HepG2 (cell line): Measurements from ENCODE around the gene ARHGEF11. TPM values are rescaled to one million over a fixed set of nuclear protein-coding genes. Genes with fewer than 3 reads are reported as not detected.
A peak's percentile ranks its signal among the peaks of the same experiment; 100 is the strongest.

Source experiments
- EED ChIP-seq: sonication (generic); formaldehyde crosslinking; IDR thresholded peaks from 2 replicates; pipeline ENCODE4 v1.5.0; 2020; ENCODE audit warnings: mild to moderate bottlenecking, missing genetic modification reagents
- FOSL1 ChIP-seq: sonication (generic); formaldehyde crosslinking; IDR thresholded peaks from 2 replicates; pipeline ENCODE4 v1.9.0; 2021; ENCODE audit warnings: missing genetic modification reagents, borderline replicate concordance
- IRF2 ChIP-seq: IDR thresholded peaks from 2 replicates; pipeline ENCODE4 v1.6.1; 2018; ENCODE audit warnings: missing genetic modification reagents, missing compliant biosample characterization
- KDM2A ChIP-seq: sonication (generic); formaldehyde crosslinking; IDR thresholded peaks from 2 replicates; pipeline ENCODE4 v1.4.0; 2020; ENCODE audit warnings: low read depth, missing genetic modification reagents, borderline replicate concordance
- KDM3A ChIP-seq: IDR thresholded peaks from 2 replicates; pipeline ENCODE4 v1.6.1; 2018; ENCODE audit warnings: low read depth, missing compliant biosample characterization
- MTF2 ChIP-seq: sonication (generic); formaldehyde crosslinking; IDR thresholded peaks from 2 replicates; pipeline ENCODE4 v1.5.0; 2020; ENCODE audit warnings: missing genetic modification reagents, borderline replicate concordance
- MYC ChIP-seq: sonication (generic); formaldehyde crosslinking; IDR thresholded peaks from 2 replicates; pipeline ENCODE4 v1.9.0; 2021; ENCODE audit warnings: missing genetic modification reagents, borderline replicate concordance
- NRL ChIP-seq: sonication (generic); formaldehyde crosslinking; IDR thresholded peaks from 2 replicates; pipeline ENCODE4 v1.5.0; 2020; ENCODE audit warnings: missing genetic modification reagents, mild to moderate bottlenecking, moderate library complexity, borderline replicate concordance
- SP5 ChIP-seq: IDR thresholded peaks from 2 replicates; pipeline ENCODE4 v1.6.1; 2016; ENCODE audit warnings: low read depth, borderline replicate concordance
- STAG1 ChIP-seq: sonication (generic); formaldehyde crosslinking; IDR thresholded peaks from 2 replicates; pipeline ENCODE4 v1.4.0; 2020; ENCODE audit warnings: missing genetic modification reagents
- SUZ12 ChIP-seq: fragments of 150-350 bp; IDR thresholded peaks from 2 replicates; pipeline ENCODE4 v1.6.1; 2014; ENCODE audit warnings: low read depth, low read length
- TGIF2 ChIP-seq: IDR thresholded peaks from 2 replicates; pipeline ENCODE4 v1.6.1; 2016; ENCODE audit warnings: control low read depth, missing compliant biosample characterization
- ZNF18 ChIP-seq: sonication (generic); formaldehyde crosslinking; IDR thresholded peaks from 2 replicates; pipeline ENCODE4 v1.8.0; 2022; ENCODE audit warnings: mild to moderate bottlenecking, missing genetic modification reagents; ENCODE audit not compliant: insufficient replicate concordance
- ZNF296 ChIP-seq: sonication (generic); formaldehyde crosslinking; conservative IDR thresholded peaks from 2 replicates; pipeline ENCODE4 v1.5.0; 2020; ENCODE audit warnings: mild to moderate bottlenecking, missing genetic modification reagents
- ZNF563 ChIP-seq: sonication (generic); formaldehyde crosslinking; IDR thresholded peaks from 2 replicates; pipeline ENCODE4 v1.8.0; 2022; ENCODE audit warnings: mild to moderate bottlenecking, moderate library complexity, missing genetic modification reagents
- ZNF660 ChIP-seq: sonication (generic); formaldehyde crosslinking; IDR thresholded peaks from 2 replicates; pipeline ENCODE4 v1.5.1; 2020; ENCODE audit warnings: mild to moderate bottlenecking, low read depth, missing genetic modification reagents, borderline replicate concordance
- polyA plus RNA-seq, 8 experiments: library from polyadenylated mRNA; depleted of rRNA in 3 of 8; stranded (reverse) in 7 of 8; unstranded in 1 of 8; fragments of >200 nt; fragmentation: Illumina TruSeq in 4 of 8; extraction: Trizol in 4 of 8; gene quantifications; 2 replicates each; pipeline versions ENCODE4 v1.2.1 to v1.2.3, GENCODE V29; 2011 to 2016; ENCODE audit warnings: low read depth in 4 of 8, missing spikeins in 1 of 8, mixed read lengths in 1 of 8; ENCODE audit not compliant: insufficient read depth in 1 of 8
- total RNA-seq, 5 experiments: library from RNA; depleted of rRNA; stranded (reverse); fragments of >200 nt; fragmentation: Illumina TruSeq; extraction: Trizol; gene quantifications; 2 replicates each; pipeline ENCODE4 v1.2.3, GENCODE V29; 2016; ENCODE audit warnings: low read depth in 1 of 5
- TF ChIP-seq, protein P1 (sequence below): sonication (generic); formaldehyde crosslinking; IDR thresholded peaks from 2 replicates; pipeline ENCODE4 v1.5.0; 2020; ENCODE audit warnings: missing genetic modification reagents
- TF ChIP-seq, protein P2 (sequence below): sonication (generic); formaldehyde crosslinking; IDR thresholded peaks from 2 replicates; pipeline ENCODE4 v1.4.0; 2020; ENCODE audit warnings: missing genetic modification reagents, low read depth, mild to moderate bottlenecking, borderline replicate concordance
- TF ChIP-seq, protein P3 (sequence below), 2 experiments: sonication (generic) in 1 of 2; formaldehyde crosslinking in 1 of 2; IDR thresholded peaks; 2 replicates each; pipeline versions ENCODE4 v1.6.1 to v1.9.0; 2014 to 2022; ENCODE audit warnings: antibody characterized with exemption in 1 of 2, borderline replicate concordance in 1 of 2, inconsistent platforms in 1 of 2, low read depth in 1 of 2, missing genetic modification reagents in 1 of 2

ARHGEF11 gene
- total and polyA plus RNA-seq, 2 of the 13 experiments (the other 11 are each of a cell fraction or from before 2014, with no cell fraction given) = 16.5 to 21.2 TPM

GRCh38 chr1:156920233-156921052 lies 125.1 kb downstream of the ARHGEF11 start, which contains the start of gene LRRC71 (continued):
- TF ChIP-seq ZNF296 (CRISPR knock-in tag) = no peak
- peak; percentile 21; the same call in 1 of the 2 replicates for TF ChIP-seq IRF2 (CRISPR knock-in tag)
- TF ChIP-seq NRL (CRISPR knock-in tag) = peak; percentile 30; the same call in 1 of the 2 replicates
- TF ChIP-seq, protein P1, sequence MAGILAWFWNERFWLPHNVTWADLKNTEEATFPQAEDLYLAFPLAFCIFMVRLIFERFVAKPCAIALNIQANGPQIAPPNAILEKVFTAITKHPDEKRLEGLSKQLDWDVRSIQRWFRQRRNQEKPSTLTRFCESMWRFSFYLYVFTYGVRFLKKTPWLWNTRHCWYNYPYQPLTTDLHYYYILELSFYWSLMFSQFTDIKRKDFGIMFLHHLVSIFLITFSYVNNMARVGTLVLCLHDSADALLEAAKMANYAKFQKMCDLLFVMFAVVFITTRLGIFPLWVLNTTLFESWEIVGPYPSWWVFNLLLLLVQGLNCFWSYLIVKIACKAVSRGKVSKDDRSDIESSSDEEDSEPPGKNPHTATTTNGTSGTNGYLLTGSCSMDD = no peak
- peak; percentile 76 for TF ChIP-seq STAG1 (CRISPR knock-in tag)
- TF ChIP-seq SP5 (CRISPR knock-in tag) = peak; percentile 28; the same call in 1 of the 2 replicates
- TF ChIP-seq EED (CRISPR knock-in tag) = no peak; the same call in 1 of the 2 replicates
- no peak for TF ChIP-seq ZNF18 (CRISPR knock-in tag)
- TF ChIP-seq ZNF563 (CRISPR knock-in tag) = peak; percentile 62; the same call in 1 of the 2 replicates
- no peak for TF ChIP-seq ZNF660 (CRISPR knock-in tag)
- TF ChIP-seq MTF2 (CRISPR knock-in tag) = peak; percentile 82; the same call in 1 of the 2 replicates
- TF ChIP-seq, protein P2, sequence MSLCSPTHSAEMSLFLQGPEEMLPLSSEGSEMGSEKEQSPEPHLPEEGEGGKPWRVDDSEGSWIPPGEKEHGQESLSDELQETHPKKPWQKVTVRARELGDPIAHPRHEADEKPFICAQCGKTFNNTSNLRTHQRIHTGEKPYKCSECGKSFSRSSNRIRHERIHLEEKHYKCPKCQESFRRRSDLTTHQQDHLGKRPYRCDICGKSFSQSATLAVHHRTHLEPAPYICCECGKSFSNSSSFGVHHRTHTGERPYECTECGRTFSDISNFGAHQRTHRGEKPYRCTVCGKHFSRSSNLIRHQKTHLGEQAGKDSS (CRISPR knock-in tag) = peak; percentile 50; the same call in 1 of the 2 replicates
- 0 out of 2 replicates have a peak, but pooled peaks have one; percentile 28 for TF ChIP-seq KDM3A (CRISPR knock-in tag)
- TF ChIP-seq KDM2A = peak; percentile 79
- TF ChIP-seq FOSL1 (CRISPR knock-in tag) = no peak
- TF ChIP-seq SUZ12 = 0 out of 2 replicates have a peak, but pooled peaks have one; percentile 21
- TF ChIP-seq, protein P3, sequence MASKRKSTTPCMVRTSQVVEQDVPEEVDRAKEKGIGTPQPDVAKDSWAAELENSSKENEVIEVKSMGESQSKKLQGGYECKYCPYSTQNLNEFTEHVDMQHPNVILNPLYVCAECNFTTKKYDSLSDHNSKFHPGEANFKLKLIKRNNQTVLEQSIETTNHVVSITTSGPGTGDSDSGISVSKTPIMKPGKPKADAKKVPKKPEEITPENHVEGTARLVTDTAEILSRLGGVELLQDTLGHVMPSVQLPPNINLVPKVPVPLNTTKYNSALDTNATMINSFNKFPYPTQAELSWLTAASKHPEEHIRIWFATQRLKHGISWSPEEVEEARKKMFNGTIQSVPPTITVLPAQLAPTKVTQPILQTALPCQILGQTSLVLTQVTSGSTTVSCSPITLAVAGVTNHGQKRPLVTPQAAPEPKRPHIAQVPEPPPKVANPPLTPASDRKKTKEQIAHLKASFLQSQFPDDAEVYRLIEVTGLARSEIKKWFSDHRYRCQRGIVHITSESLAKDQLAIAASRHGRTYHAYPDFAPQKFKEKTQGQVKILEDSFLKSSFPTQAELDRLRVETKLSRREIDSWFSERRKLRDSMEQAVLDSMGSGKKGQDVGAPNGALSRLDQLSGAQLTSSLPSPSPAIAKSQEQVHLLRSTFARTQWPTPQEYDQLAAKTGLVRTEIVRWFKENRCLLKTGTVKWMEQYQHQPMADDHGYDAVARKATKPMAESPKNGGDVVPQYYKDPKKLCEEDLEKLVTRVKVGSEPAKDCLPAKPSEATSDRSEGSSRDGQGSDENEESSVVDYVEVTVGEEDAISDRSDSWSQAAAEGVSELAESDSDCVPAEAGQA (IDR thresholded peaks at IDR 0.05; ENCODE audit: low read depth) = no peak
- TF ChIP-seq, protein P3 (CRISPR knock-in tag; IDR thresholded peaks at IDR 0.05; ENCODE audit: borderline replicate concordance) = no peak
- no peak for TF ChIP-seq TGIF2 (CRISPR knock-in tag)
- TF ChIP-seq MYC (CRISPR knock-in tag) = peak; percentile 73; the same call in 1 of the 2 replicates
